ENCODE data around the gene FUZ. TPM values are rescaled to one million over a fixed set of nuclear protein-coding genes. Genes with fewer than 3 reads are reported as not detected.
"Not testable (repeated sequence)": the region's sequence is repeated elsewhere in the genome, so short reads cannot be mapped to it uniquely, and the experiment has no call there.

FUZ gene
- total and polyA plus RNA-seq, 2 experiments from 2014 or later, result 19.5 to 20.4 TPM

GRCh38 chr19:49827034-49827433 is 13.9 kb upstream of the FUZ start:
- H2AFZ ChIP-seq, result no peak overlapping the region
- H4K20me1 ChIP-seq (ENCODE audit: insufficient read depth, poor library complexity, severe bottlenecking), result peaks cover 36% of the 10 kb centered on the region
- no peak overlapping the region for H3K4me2 ChIP-seq
- H3K27ac ChIP-seq, result no peak overlapping the region
- no peak overlapping the region for H3K4me3 ChIP-seq
- WGBS (ENCODE audit: low lambda C conversion rate, missing lambda C conversion rate), result 97% methylated on average over 14 of the region's 14 CpGs
- DNase-seq (ENCODE audit: low spot score), result no peak
- TF ChIP-seq EZH2phosphoT487 (IDR thresholded peaks at IDR 0.05; ENCODE audit: low read depth, severe bottlenecking, unreplicated experiment) (no peak), CTCF (IDR thresholded peaks at IDR 0.05; ENCODE audit: poor library complexity) (no peak), EZH2 (IDR thresholded peaks at IDR 0.05; ENCODE audit: borderline replicate concordance) (no peak)
- H3K4me1 ChIP-seq (ENCODE audit: insufficient read depth), result no peaks in the 10 kb centered on the region
- H3K9me3 ChIP-seq (ENCODE audit: low read depth), result no peaks in the 10 kb centered on the region
- H3K79me2 ChIP-seq, result peaks cover 54% of the 10 kb centered on the region
- H3K9me2 ChIP-seq (replicated peaks; ENCODE audit: insufficient read depth), result no peaks in the 10 kb centered on the region
- H3K36me3 ChIP-seq (replicated peaks; ENCODE audit: insufficient read depth, low read depth), result no peaks in the 10 kb centered on the region
- H3K27me3 ChIP-seq, result no peaks in the 10 kb centered on the region

GRCh38 chr19:49824662-49825061 is 11.6 kb upstream of the FUZ start:
- WGBS (ENCODE audit: low lambda C conversion rate, missing lambda C conversion rate), result 98% methylated on average over 6 of the region's 6 CpGs
- H3K4me1 ChIP-seq (ENCODE audit: insufficient read depth), result peaks cover 11% of the 10 kb centered on the region
- H3K4me3 ChIP-seq, result no peak overlapping the region
- H3K79me2 ChIP-seq, result peaks cover 75% of the 10 kb centered on the region
- no peaks in the 10 kb centered on the region for H3K27me3 ChIP-seq
- H3K9me3 ChIP-seq (ENCODE audit: low read depth), result no peaks in the 10 kb centered on the region
- TF ChIP-seq EZH2phosphoT487 (IDR thresholded peaks at IDR 0.05; ENCODE audit: low read depth, severe bottlenecking, unreplicated experiment) (no peak), EZH2 (IDR thresholded peaks at IDR 0.05; ENCODE audit: borderline replicate concordance) (no peak), CTCF (IDR thresholded peaks at IDR 0.05; ENCODE audit: poor library complexity) (no peak)
- H4K20me1 ChIP-seq (ENCODE audit: insufficient read depth, poor library complexity, severe bottlenecking), result peaks cover 36% of the 10 kb centered on the region
- no peak for DNase-seq (ENCODE audit: low spot score)
- no peak overlapping the region for H3K4me2 ChIP-seq
- no peaks in the 10 kb centered on the region for H3K36me3 ChIP-seq (replicated peaks; ENCODE audit: insufficient read depth, low read depth)
- no peak overlapping the region for H2AFZ ChIP-seq
- no peaks in the 10 kb centered on the region for H3K9me2 ChIP-seq (replicated peaks; ENCODE audit: insufficient read depth)
- no peak overlapping the region for H3K27ac ChIP-seq

DNA sequence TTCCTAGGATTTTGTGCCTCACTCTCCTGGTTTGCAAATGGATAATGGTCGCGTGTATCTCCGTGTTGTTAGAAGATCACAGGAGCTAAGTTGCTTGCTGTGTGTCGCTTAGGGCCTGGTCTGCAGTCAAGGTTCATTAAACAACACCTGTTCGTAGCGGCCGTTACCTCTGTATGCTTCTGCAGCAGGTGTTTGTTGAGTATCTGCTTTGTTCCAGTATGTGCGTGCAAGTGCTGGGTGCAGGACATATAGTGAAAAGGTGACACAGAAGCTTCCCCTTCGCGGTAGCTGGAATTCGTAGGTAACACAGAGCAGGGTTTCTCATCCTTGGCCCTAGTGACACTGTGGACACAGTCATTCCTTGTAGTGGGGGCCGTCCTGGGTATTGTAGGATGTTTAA is 10.4 kb upstream of the FUZ start:
- no peaks in the 10 kb centered on the region for H3K36me3 ChIP-seq (replicated peaks; ENCODE audit: insufficient read depth, low read depth)
- 98% methylated on average over 12 of the region's 12 CpGs for WGBS (ENCODE audit: low lambda C conversion rate, missing lambda C conversion rate)
- no peaks in the 10 kb centered on the region for H3K27me3 ChIP-seq
- H3K79me2 ChIP-seq, result peaks cover 87% of the 10 kb centered on the region
- H3K4me3 ChIP-seq, result no peak overlapping the region
- peaks cover 35% of the 10 kb centered on the region for H4K20me1 ChIP-seq (ENCODE audit: insufficient read depth, poor library complexity, severe bottlenecking)
- H3K9me2 ChIP-seq (replicated peaks; ENCODE audit: insufficient read depth), result no peaks in the 10 kb centered on the region
- H3K4me2 ChIP-seq, result no peak overlapping the region
- no peak overlapping the region for H2AFZ ChIP-seq
- H3K27ac ChIP-seq, result no peak overlapping the region
- TF ChIP-seq EZH2 (IDR thresholded peaks at IDR 0.05; ENCODE audit: borderline replicate concordance), result no peak
- no peak for TF ChIP-seq EZH2phosphoT487 (IDR thresholded peaks at IDR 0.05; ENCODE audit: low read depth, severe bottlenecking, unreplicated experiment)
- no peak for TF ChIP-seq CTCF (IDR thresholded peaks at IDR 0.05; ENCODE audit: poor library complexity)
- no peak for DNase-seq (ENCODE audit: low spot score)
- peaks cover 19% of the 10 kb centered on the region for H3K4me1 ChIP-seq (ENCODE audit: insufficient read depth)
- H3K9me3 ChIP-seq (ENCODE audit: low read depth), result no peaks in the 10 kb centered on the region

DNA sequence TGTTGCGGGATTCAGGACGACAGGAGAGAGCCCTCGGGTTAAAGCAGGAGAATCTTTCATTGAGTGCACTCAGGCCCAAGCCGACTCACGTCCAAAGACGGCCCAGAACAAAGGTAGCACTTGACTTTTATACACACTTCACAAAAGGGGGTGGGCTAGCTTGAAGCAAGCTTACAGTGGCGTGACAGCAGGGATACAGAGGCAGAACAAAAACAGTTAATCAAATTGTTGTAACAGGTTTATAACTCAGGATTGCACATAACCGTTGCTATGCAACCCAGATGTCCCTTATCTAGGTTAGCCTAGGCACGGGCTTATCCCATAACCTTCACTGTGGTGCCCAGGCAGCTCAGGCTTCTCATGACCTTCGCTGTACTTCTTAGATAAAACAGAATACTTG is 7.0 kb upstream of the FUZ start:
- peaks cover 66% of the 10 kb centered on the region for H3K79me2 ChIP-seq
- H3K9me3 ChIP-seq (ENCODE audit: low read depth), result no peaks in the 10 kb centered on the region
- peak; percentile 79 for DNase-seq (ENCODE audit: low spot score)
- H3K27me3 ChIP-seq, result no peaks in the 10 kb centered on the region
- H3K4me1 ChIP-seq (ENCODE audit: insufficient read depth), result peaks cover 19% of the 10 kb centered on the region
- WGBS (ENCODE audit: low lambda C conversion rate, missing lambda C conversion rate), result 38% methylated on average over 10 of the region's 10 CpGs
- H3K9me2 ChIP-seq (replicated peaks; ENCODE audit: insufficient read depth), result no peaks in the 10 kb centered on the region
- H3K4me2 ChIP-seq, result peak overlapping the region; percentile 73
- H2AFZ ChIP-seq, result no peak overlapping the region
- peak overlapping the region; percentile 97 for H3K27ac ChIP-seq
- no peak overlapping the region for H3K4me3 ChIP-seq
- TF ChIP-seq EZH2phosphoT487 (IDR thresholded peaks at IDR 0.05; ENCODE audit: low read depth, severe bottlenecking, unreplicated experiment) (no peak), EZH2 (IDR thresholded peaks at IDR 0.05; ENCODE audit: borderline replicate concordance) (no peak), CTCF (IDR thresholded peaks at IDR 0.05; ENCODE audit: poor library complexity) (no peak)
- peaks cover 9% of the 10 kb centered on the region for H4K20me1 ChIP-seq (ENCODE audit: insufficient read depth, poor library complexity, severe bottlenecking)
- no peaks in the 10 kb centered on the region for H3K36me3 ChIP-seq (replicated peaks; ENCODE audit: insufficient read depth, low read depth)

DNA sequence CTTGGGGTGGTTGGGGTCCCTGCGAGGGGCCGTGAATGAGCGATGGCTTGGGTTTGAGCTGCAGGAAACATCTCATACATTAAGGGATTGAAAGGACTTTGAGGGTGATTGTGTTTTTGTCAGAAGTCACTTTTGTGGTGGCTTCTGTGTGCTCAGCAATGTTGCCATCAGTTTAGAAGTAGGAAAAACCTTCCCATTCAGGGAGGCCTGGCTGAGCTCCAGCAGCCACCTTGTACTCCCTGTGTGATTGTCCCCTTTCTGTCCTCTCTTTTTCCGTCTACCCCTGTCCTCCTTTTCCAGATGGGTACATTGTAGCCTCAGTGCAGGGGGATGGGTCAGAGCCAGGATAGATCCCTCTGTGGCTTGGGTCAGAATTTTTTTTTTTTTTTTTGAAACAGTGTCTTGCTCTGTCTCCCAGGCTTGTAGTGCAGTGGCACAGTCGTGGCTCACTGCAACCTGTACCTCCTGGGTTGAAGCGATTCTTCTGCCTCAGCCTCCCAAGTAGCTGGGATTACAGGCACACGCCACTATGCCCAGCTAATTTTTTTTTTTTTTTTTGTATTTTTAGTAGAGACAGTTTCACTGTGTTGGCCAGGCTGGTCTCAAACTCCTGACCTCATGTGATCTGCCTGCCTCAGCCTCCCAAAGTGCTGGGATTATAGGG is 6.5 kb upstream of the FUZ start:
- not testable (repeated sequence) for H3K27me3 ChIP-seq; H3K36me3 ChIP-seq (replicated peaks; ENCODE audit: insufficient read depth, low read depth); H4K20me1 ChIP-seq (ENCODE audit: insufficient read depth, poor library complexity, severe bottlenecking); DNase-seq (ENCODE audit: low spot score); H2AFZ ChIP-seq; H3K9me2 ChIP-seq (replicated peaks; ENCODE audit: insufficient read depth); H3K9me3 ChIP-seq (ENCODE audit: low read depth)
- 76% methylated on average over 7 of the region's 7 CpGs for WGBS (ENCODE audit: low lambda C conversion rate, missing lambda C conversion rate)
- peak overlapping the region; percentile 66 for H3K4me3 ChIP-seq
- peaks cover 19% of the 10 kb centered on the region for H3K4me1 ChIP-seq (ENCODE audit: insufficient read depth)
- peak overlapping the region; percentile 97 for H3K27ac ChIP-seq
- H3K4me2 ChIP-seq, result peak overlapping the region; percentile 73
- H3K79me2 ChIP-seq, result peaks cover 60% of the 10 kb centered on the region
